Gastroesophageal sphincter (tissue), 3 donors: ENCODE measurements around the gene KIAA0825.

Experiments
- EP300 ChIP-seq: sonication (generic); formaldehyde crosslinking; IDR thresholded peaks from one replicate; pipeline ENCODE4 v1.6.1; 2017; ENCODE audit warnings: antibody characterized with exemption, mild to moderate bottlenecking
- POLR2A ChIP-seq, 2 donors: fragments of 450-650 bp; IDR thresholded peaks; one replicate each; pipeline ENCODE4 v1.6.1; 2017; ENCODE audit warnings: antibody characterized with exemption in 2 of 2, mild to moderate bottlenecking in 2 of 2, moderate library complexity in 1 of 2
- POLR2AphosphoS5 ChIP-seq: sonication (generic); formaldehyde crosslinking; IDR thresholded peaks from one replicate; pipeline ENCODE4 v1.6.1; 2017; ENCODE audit warnings: antibody characterized with exemption
- TF ChIP-seq, protein P1 (sequence below), 4 experiments: fragments of 200-600 bp in 2 of 4; fragments of 450-650 bp in 2 of 4; sonication (generic) in 1 of 4; IDR thresholded peaks; one replicate each; pipeline ENCODE4 v1.5.1; 2017 to 2019; ENCODE audit warnings: antibody characterized with exemption in 4 of 4, mild to moderate bottlenecking in 2 of 4, moderate library complexity in 2 of 4

GRCh38 chr5:94469894-94470329 lies 148.5 kb downstream of the KIAA0825 start:
- TF ChIP-seq, protein P1, sequence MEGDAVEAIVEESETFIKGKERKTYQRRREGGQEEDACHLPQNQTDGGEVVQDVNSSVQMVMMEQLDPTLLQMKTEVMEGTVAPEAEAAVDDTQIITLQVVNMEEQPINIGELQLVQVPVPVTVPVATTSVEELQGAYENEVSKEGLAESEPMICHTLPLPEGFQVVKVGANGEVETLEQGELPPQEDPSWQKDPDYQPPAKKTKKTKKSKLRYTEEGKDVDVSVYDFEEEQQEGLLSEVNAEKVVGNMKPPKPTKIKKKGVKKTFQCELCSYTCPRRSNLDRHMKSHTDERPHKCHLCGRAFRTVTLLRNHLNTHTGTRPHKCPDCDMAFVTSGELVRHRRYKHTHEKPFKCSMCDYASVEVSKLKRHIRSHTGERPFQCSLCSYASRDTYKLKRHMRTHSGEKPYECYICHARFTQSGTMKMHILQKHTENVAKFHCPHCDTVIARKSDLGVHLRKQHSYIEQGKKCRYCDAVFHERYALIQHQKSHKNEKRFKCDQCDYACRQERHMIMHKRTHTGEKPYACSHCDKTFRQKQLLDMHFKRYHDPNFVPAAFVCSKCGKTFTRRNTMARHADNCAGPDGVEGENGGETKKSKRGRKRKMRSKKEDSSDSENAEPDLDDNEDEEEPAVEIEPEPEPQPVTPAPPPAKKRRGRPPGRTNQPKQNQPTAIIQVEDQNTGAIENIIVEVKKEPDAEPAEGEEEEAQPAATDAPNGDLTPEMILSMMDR (IDR thresholded peaks at IDR 0.05): no peak
- TF ChIP-seq POLR2A (IDR thresholded peaks at IDR 0.05) (no peak), POLR2AphosphoS5 (no peak), EP300 (no peak)
